ACC112 (cell line): ENCODE results near the gene TRIM25.

Experiments used
- H2AFZ ChIP-seq: fragments of 200-600 bp; sonication (generic); one replicate; pipeline ENCODE4 v1.6.0; 2017; ENCODE audit warnings: antibody characterized with exemption, low read length; ENCODE audit not compliant: unreplicated experiment
- H3K27ac ChIP-seq: fragments of 200-600 bp; sonication (generic); 2 replicates; pipeline ENCODE4 v1.5.1; 2014; ENCODE audit warnings: low read depth, mild to moderate bottlenecking, antibody characterized with exemption, low read length, moderate library complexity
- H3K27me3 ChIP-seq: fragments of 200-600 bp; sonication (generic); 2 replicates; pipeline ENCODE4 v1.6.1; 2014; ENCODE audit warnings: mild to moderate bottlenecking, antibody characterized with exemption, low read length, moderate library complexity, mixed read lengths; ENCODE audit not compliant: insufficient read depth
- H3K36me3 ChIP-seq: fragments of 200-600 bp; sonication (generic); 2 replicates; pipeline ENCODE4 v1.6.1; 2016; ENCODE audit warnings: mild to moderate bottlenecking, antibody characterized with exemption, low read length, moderate library complexity, mixed read lengths; ENCODE audit not compliant: insufficient read depth
- H3K4me1 ChIP-seq: fragments of 200-600 bp; sonication (generic); one replicate; pipeline ENCODE4 v1.6.1; 2016; ENCODE audit warnings: low read length, mixed read lengths; ENCODE audit not compliant: insufficient read depth, unreplicated experiment, control insufficient read depth
- H3K4me3 ChIP-seq: fragments of 200-600 bp; sonication (generic); 2 replicates; pipeline ENCODE4 v1.5.1; 2014; ENCODE audit warnings: mild to moderate bottlenecking, low read depth, low read length
- H3K79me2 ChIP-seq: fragments of 200-600 bp; sonication (generic); one replicate; pipeline ENCODE4 v1.6.0; 2016; ENCODE audit warnings: low read length; ENCODE audit not compliant: control insufficient read depth, unreplicated experiment, insufficient read depth

The TRIM25 gene

GRCh38 chr17:56926704-56927103, 12.9 kb upstream of the TRIM25 start:
- Histone ChIP-seq H3K4me1 (no peaks in the 10 kb centered on the region), H3K4me3 (no peak overlapping the region), H3K27ac (no peak overlapping the region), H3K36me3 (peaks cover 3% of the 10 kb centered on the region), H3K27me3 (no peaks in the 10 kb centered on the region), H3K79me2 (no peaks in the 10 kb centered on the region), H2AFZ (no peak overlapping the region)

GRCh38 chr17:56926270-56926669, 12.4 kb upstream of the TRIM25 start:
- Histone ChIP-seq H2AFZ (no peak overlapping the region), H3K27me3 (no peaks in the 10 kb centered on the region), H3K4me3 (no peak overlapping the region), H3K4me1 (no peaks in the 10 kb centered on the region), H3K36me3 (peaks cover 3% of the 10 kb centered on the region; the same call in 1 of the 2 replicates), H3K79me2 (no peaks in the 10 kb centered on the region), H3K27ac (no peak overlapping the region)

GRCh38 chr17:56925088-56925487, 11.2 kb upstream of the TRIM25 start:
- no peaks in the 10 kb centered on the region for H3K79me2 ChIP-seq

GRCh38 chr17:56919717-56920116, 5.9 kb upstream of the TRIM25 start:
- peak overlapping the region; percentile 37; the same call in 1 of the 2 replicates for H3K27ac ChIP-seq
- H3K27me3 ChIP-seq, result no peaks in the 10 kb centered on the region
- H3K36me3 ChIP-seq, result no peaks in the 10 kb centered on the region
- H3K79me2 ChIP-seq, result peaks cover 4% of the 10 kb centered on the region
- H3K4me1 ChIP-seq, result peaks cover 4% of the 10 kb centered on the region
- no peak overlapping the region for H3K4me3 ChIP-seq
- no peak overlapping the region for H2AFZ ChIP-seq

More at GRCh38 chr17:56925088-56925487, 11.2 kb upstream of the TRIM25 start:
- Histone ChIP-seq H3K27me3 (no peaks in the 10 kb centered on the region), H3K4me3 (no peak overlapping the region), H3K36me3 (no peaks in the 10 kb centered on the region), H2AFZ (no peak overlapping the region), H3K27ac (no peak overlapping the region), H3K4me1 (no peaks in the 10 kb centered on the region)

- Histone ChIP-seq H3K79me2 (peaks cover 11% of the 10 kb centered on the region), H3K4me3 (no peak overlapping the region), H3K27ac (peak overlapping the region; percentile 58), H3K27me3 (no peaks in the 10 kb centered on the region), H3K4me1 (peaks cover 4% of the 10 kb centered on the region), H2AFZ (no peak overlapping the region), H3K36me3 (no peaks in the 10 kb centered on the region)
These were observed 5.1 kb upstream of the TRIM25 start for GRCh38 chr17:56918916-56919315.

GRCh38 chr17:56917559-56918296, 3.9 kb upstream of the TRIM25 start:
- peaks cover 23% of the 10 kb centered on the region for H3K79me2 ChIP-seq
- peak overlapping the region; percentile 78; the same call in 1 of the 2 replicates for H3K27ac ChIP-seq
- H3K36me3 ChIP-seq, result no peaks in the 10 kb centered on the region
- no peak overlapping the region for H2AFZ ChIP-seq
- H3K27me3 ChIP-seq, result no peaks in the 10 kb centered on the region
- H3K4me1 ChIP-seq, result peaks cover 4% of the 10 kb centered on the region
- H3K4me3 ChIP-seq, result no peak overlapping the region

GRCh38 chr17:56914581-56915273, 878 bp upstream of the TRIM25 start:
- H3K4me3 ChIP-seq, result peak overlapping the region; percentile 97
- peak overlapping the region; percentile 4 for H2AFZ ChIP-seq
- peaks cover 21% of the 10 kb centered on the region for H3K4me1 ChIP-seq
- peak overlapping the region; percentile 78 for H3K27ac ChIP-seq
- H3K79me2 ChIP-seq, result peaks cover 51% of the 10 kb centered on the region
- no peaks in the 10 kb centered on the region for H3K27me3 ChIP-seq
- H3K36me3 ChIP-seq, result peaks cover 16% of the 10 kb centered on the region; the same call in 1 of the 2 replicates

- Histone ChIP-seq H3K4me3 (peak overlapping the region; percentile 97), H3K27ac (peak overlapping the region; percentile 60), H3K27me3 (no peaks in the 10 kb centered on the region), H3K79me2 (peaks cover 65% of the 10 kb centered on the region), H3K36me3 (peaks cover 22% of the 10 kb centered on the region), H2AFZ (peak overlapping the region; percentile 55), H3K4me1 (peaks cover 32% of the 10 kb centered on the region)
These were observed 439 bp downstream of the TRIM25 start for GRCh38 chr17:56913353-56913866.

GRCh38 chr17:56913000-56913311, 893 bp downstream of the TRIM25 start:
- peak overlapping the region; percentile 97 for H3K4me3 ChIP-seq
- H3K4me1 ChIP-seq, result peaks cover 36% of the 10 kb centered on the region
- H3K27ac ChIP-seq, result peak overlapping the region; percentile 32
- H3K36me3 ChIP-seq, result peaks cover 26% of the 10 kb centered on the region
- peaks cover 69% of the 10 kb centered on the region for H3K79me2 ChIP-seq
- H3K27me3 ChIP-seq, result no peaks in the 10 kb centered on the region
- H2AFZ ChIP-seq, result no peak overlapping the region

GRCh38 chr17:56912105-56912999, 1.5 kb downstream of the TRIM25 start:
- Histone ChIP-seq H3K27ac (peak overlapping the region; percentile 32), H3K4me1 (peaks cover 36% of the 10 kb centered on the region), H3K4me3 (peak overlapping the region; percentile 97), H3K27me3 (no peaks in the 10 kb centered on the region), H3K79me2 (peaks cover 75% of the 10 kb centered on the region), H3K36me3 (peaks cover 32% of the 10 kb centered on the region), H2AFZ (no peak overlapping the region)
